Measurements from ENCODE around the gene COL6A3.

COL6A3 gene

GRCh38 chr2:237440819-237441281, 26.9 kb upstream of the COL6A3 start:
- DNase-seq (ENCODE audit: low read depth): no peak

- no peak for DNase-seq (ENCODE audit: low read depth)
Observed at GRCh38 chr2:237438080-237438940, 24.3 kb upstream of the COL6A3 start.

- DNase-seq (ENCODE audit: low read depth): no peak
Observed at GRCh38 chr2:237437566-237437965, 23.6 kb upstream of the COL6A3 start.

GRCh38 chr2:237435844-237436587, 22.1 kb upstream of the COL6A3 start:
- DNase-seq (ENCODE audit: low read depth): peak; percentile 79

- no peak for DNase-seq (ENCODE audit: low read depth)
Observed at GRCh38 chr2:237434866-237435311, 20.9 kb upstream of the COL6A3 start.

- no peak for DNase-seq (ENCODE audit: low read depth)
Observed at GRCh38 chr2:237433920-237434676, 20.1 kb upstream of the COL6A3 start.

GRCh38 chr2:237432484-237433092, 18.6 kb upstream of the COL6A3 start:
- peak; percentile 44 for DNase-seq (ENCODE audit: low read depth)

GRCh38 chr2:237431837-237432236, 17.9 kb upstream of the COL6A3 start:
- DNase-seq (ENCODE audit: low read depth): no peak

GRCh38 chr2:237431372-237431771, 17.4 kb upstream of the COL6A3 start:
- no peak for DNase-seq (ENCODE audit: low read depth)

GRCh38 chr2:237430861-237431260, 16.9 kb upstream of the COL6A3 start:
- no peak for DNase-seq (ENCODE audit: low read depth)

GRCh38 chr2:237429753-237430152, 15.8 kb upstream of the COL6A3 start:
- no peak for DNase-seq (ENCODE audit: low read depth)

GRCh38 chr2:237427769-237428506, 14.0 kb upstream of the COL6A3 start:
- DNase-seq (ENCODE audit: low read depth): no peak

- no peak for DNase-seq (ENCODE audit: low read depth)
Observed at GRCh38 chr2:237426517-237426916, 12.6 kb upstream of the COL6A3 start.

- no peak for DNase-seq (ENCODE audit: low read depth)
Observed at GRCh38 chr2:237425320-237425719, 11.4 kb upstream of the COL6A3 start.

GRCh38 chr2:237424544-237424943, 10.6 kb upstream of the COL6A3 start:
- DNase-seq (ENCODE audit: low read depth): no peak

GRCh38 chr2:237423891-237424290, 9.9 kb upstream of the COL6A3 start:
- DNase-seq (ENCODE audit: low read depth): no peak

- DNase-seq (ENCODE audit: low read depth): no peak
Observed at GRCh38 chr2:237422309-237422708, 8.3 kb upstream of the COL6A3 start.

GRCh38 chr2:237421542-237422116, 7.7 kb upstream of the COL6A3 start:
- peak; percentile 78 for DNase-seq (ENCODE audit: low read depth)

GRCh38 chr2:237418300-237418699, 4.3 kb upstream of the COL6A3 start:
- DNase-seq (ENCODE audit: low read depth): no peak

GRCh38 chr2:237412988-237413776, 782 bp downstream of the COL6A3 start:
- no peak for DNase-seq (ENCODE audit: low read depth)
